Neutrophil (primary cell): ENCODE data around the gene AMDHD2.
A peak's percentile ranks its signal among the peaks of the same experiment; 100 is the strongest.

Source experiments
- H3K27ac ChIP-seq: fragments of 200-600 bp; sonication (generic); 2 replicates; pipeline ENCODE4 v1.5.1; 2016; ENCODE audit warnings: mild to moderate bottlenecking, moderate library complexity
- H3K27me3 ChIP-seq: fragments of 200-600 bp; sonication (generic); 2 replicates; pipeline ENCODE4 v1.6.0; 2016; ENCODE audit warnings: mild to moderate bottlenecking
- H3K36me3 ChIP-seq: fragments of 200-600 bp; sonication (generic); 2 replicates; pipeline ENCODE4 v1.5.1; 2017
- H3K4me1 ChIP-seq, 2 experiments: fragments of 200-600 bp in 1 of 2; sonication (generic) in 1 of 2; 1 replicate in 1 of 2; 2 replicates in 1 of 2; pipeline versions ENCODE4 v1.5.1 to v1.6.1; 2013 to 2016; ENCODE audit warnings: low read depth in 1 of 2, low read length in 1 of 2, mild to moderate bottlenecking in 1 of 2, moderate library complexity in 1 of 2; ENCODE audit not compliant: control insufficient read depth in 1 of 2, insufficient read depth in 1 of 2
- H3K4me3 ChIP-seq, 2 experiments: fragments of 200-600 bp in 1 of 2; sonication (generic) in 1 of 2; 1 replicate in 1 of 2; 2 replicates in 1 of 2; pipeline ENCODE4 v1.5.1; 2013 to 2016; ENCODE audit warnings: low read depth in 1 of 2, low read length in 1 of 2, mild to moderate bottlenecking in 1 of 2, moderate library complexity in 1 of 2
- H3K9me3 ChIP-seq: fragments of 200-600 bp; sonication (generic); 2 replicates; pipeline ENCODE4 v1.5.1; 2016
- CTCF ChIP-seq: fragments of 200-600 bp; sonication (generic); IDR thresholded peaks from 2 replicates; pipeline ENCODE4 v1.5.1; 2016; ENCODE audit warnings: antibody characterized with exemption

AMDHD2 gene

GRCh38 chr16:2499454-2499853 is 20.7 kb upstream of the AMDHD2 start:
- no peak for TF ChIP-seq CTCF
- no peak overlapping the region for H3K4me3 ChIP-seq

GRCh38 chr16:2499890-2500429 is 20.2 kb upstream of the AMDHD2 start:
- Histone ChIP-seq H3K9me3 (no peaks in the 10 kb centered on the region), H3K27ac (no peak overlapping the region), H3K4me1 (peaks cover 21 to 26% of the 10 kb centered on the region in 2 experiments), H3K36me3 (peaks cover 16% of the 10 kb centered on the region), H3K4me3 (no peak overlapping the region), H3K27me3 (no peaks in the 10 kb centered on the region)
- TF ChIP-seq CTCF = no peak

More at GRCh38 chr16:2499454-2499853, 20.7 kb upstream of the AMDHD2 start:
- H3K9me3 ChIP-seq = no peaks in the 10 kb centered on the region
- H3K27ac ChIP-seq = no peak overlapping the region
- no peaks in the 10 kb centered on the region for H3K27me3 ChIP-seq
- peaks cover 16% of the 10 kb centered on the region for H3K36me3 ChIP-seq
- H3K4me1 ChIP-seq = peaks cover 24 to 29% of the 10 kb centered on the region in 2 experiments

GRCh38 chr16:2500430-2500917 is 19.7 kb upstream of the AMDHD2 start:
- Histone ChIP-seq H3K27me3 (no peaks in the 10 kb centered on the region), H3K27ac (no peak overlapping the region), H3K4me3 (no peak overlapping the region), H3K36me3 (peaks cover 16% of the 10 kb centered on the region), H3K9me3 (no peaks in the 10 kb centered on the region), H3K4me1 (peaks cover 21 to 26% of the 10 kb centered on the region in 2 experiments)
- no peak for TF ChIP-seq CTCF

GRCh38 chr16:2500918-2501750 is 19.0 kb upstream of the AMDHD2 start:
- Histone ChIP-seq H3K4me1 (peaks cover 21 to 29% of the 10 kb centered on the region in 2 experiments), H3K27me3 (no peaks in the 10 kb centered on the region), H3K4me3 (no peak overlapping the region), H3K9me3 (no peaks in the 10 kb centered on the region), H3K27ac (peak overlapping the region; percentile 16), H3K36me3 (peaks cover 16% of the 10 kb centered on the region)
- peak; percentile 96 for TF ChIP-seq CTCF

GRCh38 chr16:2501946-2502895 is 17.9 kb upstream of the AMDHD2 start:
- Histone ChIP-seq H3K36me3 (peaks cover 5% of the 10 kb centered on the region), H3K27me3 (no peaks in the 10 kb centered on the region), H3K4me3 (no peak overlapping the region), H3K9me3 (no peaks in the 10 kb centered on the region), H3K4me1 (peaks cover 30 to 39% of the 10 kb centered on the region in 2 experiments), H3K27ac (peak overlapping the region; percentile 38)
- no peak for TF ChIP-seq CTCF
